Dermis microvascular lymphatic vessel endothelial cell (primary cell): ENCODE measurements around the gene SCFD2. TPM values are rescaled to one million over a fixed set of nuclear protein-coding genes. Genes with fewer than 3 reads are reported as not detected.
"Not testable (repeated sequence)": the region's sequence is repeated elsewhere in the genome, so short reads cannot be mapped to it uniquely, and the experiment has no call there.

ENCODE experiments used
- DNase-seq, 2 donors: peaks; one replicate each; pipeline versions ENCODE4 v3.0.0 to v3.0.0-alpha.2; 2010; ENCODE audit warnings: low read depth in 2 of 2
- total RNA-seq: library from RNA; depleted of rRNA; stranded (reverse); fragments of >200 nt; gene quantifications from 2 replicates; pipeline ENCODE4 v1.2.1, GENCODE V29; 2014

SCFD2 gene
- total RNA-seq, 1 donor from 2014 or later: 11.3 TPM

DNA sequence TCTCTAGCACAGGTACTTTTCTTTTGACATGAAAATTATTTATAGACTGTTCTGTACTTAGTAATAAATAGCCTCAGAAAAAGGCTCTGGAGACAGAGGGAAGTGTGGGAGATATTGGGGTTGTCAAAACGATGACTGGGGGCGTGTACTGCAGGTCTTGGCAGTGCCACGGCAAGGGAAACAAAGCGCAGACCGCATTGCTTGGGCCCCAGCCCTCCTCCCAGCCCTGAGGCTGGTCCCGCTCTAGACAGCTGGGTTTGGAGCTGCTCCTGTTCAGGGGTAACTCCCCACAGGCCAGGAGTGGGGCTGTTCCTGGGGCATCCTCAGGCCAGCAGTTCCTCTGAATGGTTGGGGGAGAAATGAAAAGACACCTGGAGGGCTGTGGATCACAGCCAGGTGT lies 372.1 kb downstream of the SCFD2 start:
- DNase-seq: no peak

DNA sequence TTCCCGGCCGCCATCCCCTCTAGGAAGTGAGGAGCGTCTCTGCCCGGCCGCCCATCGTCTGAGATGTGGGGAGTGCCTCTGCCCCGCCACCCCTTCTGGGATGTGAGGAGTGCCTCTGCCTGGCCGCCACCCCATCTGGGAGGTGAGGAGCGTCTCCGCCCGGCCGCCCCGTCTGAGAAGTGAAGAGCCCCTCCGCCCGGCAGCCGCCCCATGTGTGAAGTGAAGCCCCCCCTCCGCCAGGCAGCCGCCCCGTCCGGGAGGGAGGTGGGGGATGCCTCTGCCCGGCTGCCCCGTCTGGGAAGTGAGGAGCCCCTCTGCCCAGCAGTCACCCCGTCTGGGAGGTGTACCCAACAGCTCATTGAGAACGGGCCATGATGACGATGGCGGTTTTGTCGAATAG lies 373.3 kb downstream of the SCFD2 start:
- not testable (repeated sequence) for DNase-seq

DNA sequence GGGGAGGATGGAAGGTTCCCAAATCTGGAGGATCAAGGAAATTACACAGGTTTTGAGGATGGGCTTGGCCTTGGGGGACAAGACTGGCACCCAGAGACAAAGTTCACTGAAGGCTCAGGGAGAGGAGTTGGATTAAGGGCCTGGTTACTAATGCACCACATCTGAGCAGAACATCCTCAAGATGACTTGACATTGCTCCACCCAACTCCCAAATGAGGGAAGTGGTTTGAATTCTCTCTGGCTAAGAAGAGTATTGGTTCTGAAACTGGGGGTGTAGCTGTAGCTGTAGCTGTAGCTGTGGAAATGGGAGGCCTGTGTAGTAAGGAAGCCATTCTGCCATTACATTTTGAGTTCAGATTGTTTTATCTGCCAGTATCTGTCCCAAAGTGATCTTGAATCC lies 374.4 kb downstream of the SCFD2 start:
- no peak for DNase-seq

DNA sequence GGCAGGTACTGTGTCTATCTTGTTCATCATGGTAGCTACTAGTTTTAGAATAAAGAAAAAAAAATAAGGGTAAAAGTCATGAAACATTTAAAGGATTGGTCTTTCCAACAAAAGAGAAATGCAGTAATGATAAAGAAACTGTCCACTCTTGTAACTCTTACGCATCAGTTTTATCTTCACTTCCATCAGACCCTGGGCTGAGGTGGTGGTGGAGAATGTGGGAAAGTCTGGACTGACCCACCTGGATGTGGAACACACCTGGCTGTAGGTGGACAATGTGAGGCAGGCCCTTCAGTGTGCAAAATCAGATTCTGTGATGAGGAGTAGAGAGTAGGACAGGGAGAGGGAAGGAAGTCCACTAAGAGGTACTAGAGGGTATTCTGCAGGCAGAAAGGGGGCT lies 375.2 kb downstream of the SCFD2 start:
- DNase-seq: no peak

DNA sequence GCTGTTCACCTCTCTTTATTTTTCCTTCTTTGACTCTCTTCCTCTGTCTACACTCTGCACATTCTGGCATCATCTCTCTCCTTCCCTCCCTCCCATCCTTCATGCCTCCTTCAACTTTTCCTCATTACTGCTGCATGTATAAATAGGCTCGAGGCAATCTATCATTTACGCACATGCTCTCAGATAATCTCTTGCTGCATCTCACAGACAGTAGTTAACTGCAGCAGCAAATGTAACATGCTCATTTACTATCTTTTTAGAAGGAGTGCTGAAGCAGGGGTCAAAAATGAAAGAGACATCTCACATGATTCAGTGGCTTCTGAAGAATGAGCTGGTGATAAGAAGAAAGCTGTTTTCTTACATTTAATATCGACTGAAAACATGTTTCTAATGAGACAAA lies 376.0 kb downstream of the SCFD2 start:
- DNase-seq: no peak

DNA sequence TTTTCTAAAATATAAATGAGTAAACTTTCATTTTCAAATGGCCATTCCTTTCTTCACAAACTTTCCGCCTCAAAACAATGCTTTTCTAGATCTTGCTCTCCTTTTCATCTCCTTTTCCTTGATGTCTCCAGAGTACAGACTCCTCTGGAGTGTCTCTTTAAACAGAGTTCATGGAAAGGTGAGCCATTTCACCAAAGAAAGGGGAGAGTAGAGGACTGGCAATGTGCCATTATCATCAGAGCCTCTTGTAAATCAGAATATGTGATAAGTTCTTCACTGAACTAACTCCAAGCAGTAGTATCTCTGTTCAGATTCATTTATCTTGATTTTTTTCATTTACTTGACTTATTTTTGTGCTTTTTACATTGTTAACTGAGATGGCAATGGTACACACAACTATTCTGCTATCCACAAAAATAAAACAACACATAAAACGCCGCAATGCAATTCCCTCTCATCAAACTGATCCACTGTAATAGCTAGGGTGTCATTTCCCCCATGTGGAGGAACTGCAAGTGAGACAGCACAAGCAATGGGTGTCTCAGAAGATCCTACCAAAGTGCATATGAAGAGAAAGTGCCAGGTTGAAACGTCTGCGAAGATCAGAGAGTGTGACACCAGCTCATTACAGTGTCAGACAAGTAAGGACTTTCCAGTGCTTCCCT lies 378.3 kb downstream of the SCFD2 start:
- no peak for DNase-seq

DNA sequence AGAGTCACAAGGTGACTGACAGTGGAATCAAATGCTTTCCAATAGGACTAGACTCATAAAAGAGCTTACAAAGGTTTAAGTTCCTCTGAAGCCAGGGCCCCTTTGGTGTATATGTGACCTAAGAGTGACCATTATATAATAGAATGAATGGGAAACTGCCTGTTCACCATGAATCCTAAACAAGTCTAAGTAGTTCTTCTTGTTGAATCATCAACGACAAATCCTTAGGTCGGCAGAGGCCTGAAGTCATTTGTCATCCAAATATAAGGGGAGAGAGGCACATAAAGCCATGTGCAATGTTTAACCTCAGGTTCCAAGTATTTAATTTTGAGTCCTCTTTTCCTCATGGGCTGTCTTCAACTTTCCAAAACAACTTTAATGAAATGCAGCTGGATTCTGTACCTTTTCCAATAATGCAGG lies 381.4 kb downstream of the SCFD2 start:
- no peak for DNase-seq

DNA sequence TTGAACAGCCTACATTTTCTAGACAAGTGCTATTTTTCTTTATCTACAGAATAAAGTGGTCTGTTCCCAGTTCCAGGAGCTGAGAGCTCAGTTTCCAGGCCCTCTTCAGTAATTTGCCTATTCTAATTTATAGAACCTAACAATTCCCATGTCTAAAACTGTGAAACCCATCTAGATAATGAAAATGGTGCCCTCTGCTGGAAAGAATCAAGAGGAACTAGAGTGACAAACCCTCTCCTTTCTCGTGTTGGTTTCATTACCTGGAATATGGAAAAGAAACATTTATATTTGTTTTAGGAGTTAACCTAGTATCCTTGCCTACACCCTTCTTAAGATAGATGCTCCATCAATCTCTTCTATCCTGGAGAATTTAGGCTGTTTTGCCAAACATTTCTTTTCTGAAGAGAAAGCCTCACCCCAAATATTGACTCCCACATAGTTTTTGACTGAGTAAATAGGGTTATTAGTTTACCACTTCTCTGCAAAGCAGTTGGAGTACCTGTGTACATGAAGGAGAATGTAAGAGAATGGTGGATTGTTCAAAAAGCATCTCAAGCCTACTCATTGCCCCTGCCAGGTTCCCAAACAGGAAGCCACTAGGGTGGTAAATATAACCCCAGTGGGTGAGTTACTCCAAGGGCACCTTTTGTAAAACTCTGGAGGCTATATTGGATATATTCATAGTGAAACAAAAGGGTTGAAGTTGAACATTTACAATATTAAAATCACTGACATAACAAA lies 382.1 kb downstream of the SCFD2 start:
- peak; percentile 56 to 71 for DNase-seq

DNA sequence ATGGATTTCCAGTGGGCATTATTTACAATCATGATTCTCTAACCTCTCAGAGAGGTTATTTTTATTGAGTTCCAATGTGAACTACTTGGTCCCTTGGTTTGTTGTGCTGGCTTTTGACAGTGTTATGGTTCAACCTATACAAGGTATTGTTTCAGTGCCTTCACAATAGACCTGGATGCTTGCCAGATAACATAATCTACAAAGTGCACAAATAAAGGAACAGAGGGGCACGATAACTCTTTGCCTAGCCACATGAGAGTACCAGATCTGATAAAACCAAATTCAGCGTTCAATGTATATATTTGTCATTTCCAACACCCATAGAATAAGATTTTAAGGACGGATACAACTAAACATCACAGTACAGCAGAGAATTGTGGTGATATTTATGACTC lies 382.9 kb downstream of the SCFD2 start:
- DNase-seq: no peak

DNA sequence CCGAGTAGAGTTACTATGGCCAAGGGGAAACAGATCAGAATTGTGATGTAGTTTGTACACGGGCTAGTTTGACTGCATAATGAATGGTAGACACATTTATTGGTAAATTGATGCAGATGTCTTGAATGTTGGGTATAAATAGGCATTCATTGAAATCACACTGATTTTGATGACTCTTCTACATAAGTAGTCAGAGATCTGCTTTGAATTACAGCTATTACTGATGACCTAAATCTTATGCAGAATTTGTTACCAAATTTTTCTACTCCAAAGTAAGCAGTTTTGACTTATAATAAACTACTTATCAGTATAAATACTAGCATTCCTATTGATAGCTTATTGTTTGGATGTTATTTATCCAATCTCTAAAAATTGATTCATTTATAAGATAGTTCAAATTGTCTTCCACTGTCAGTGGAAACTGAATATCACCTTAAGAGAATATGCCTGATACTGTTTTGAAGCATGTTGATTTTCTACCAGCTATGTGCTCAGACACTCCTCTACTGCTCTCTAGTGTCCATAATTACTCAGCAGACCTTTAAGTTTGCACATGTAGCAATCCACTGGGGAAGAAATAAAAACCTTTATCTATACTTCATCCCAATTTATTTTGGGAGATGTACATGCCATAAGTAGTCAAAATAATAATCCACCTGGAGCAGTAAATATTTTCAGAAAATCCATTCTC lies 383.5 kb downstream of the SCFD2 start:
- peak; percentile 45 to 67 for DNase-seq

DNA sequence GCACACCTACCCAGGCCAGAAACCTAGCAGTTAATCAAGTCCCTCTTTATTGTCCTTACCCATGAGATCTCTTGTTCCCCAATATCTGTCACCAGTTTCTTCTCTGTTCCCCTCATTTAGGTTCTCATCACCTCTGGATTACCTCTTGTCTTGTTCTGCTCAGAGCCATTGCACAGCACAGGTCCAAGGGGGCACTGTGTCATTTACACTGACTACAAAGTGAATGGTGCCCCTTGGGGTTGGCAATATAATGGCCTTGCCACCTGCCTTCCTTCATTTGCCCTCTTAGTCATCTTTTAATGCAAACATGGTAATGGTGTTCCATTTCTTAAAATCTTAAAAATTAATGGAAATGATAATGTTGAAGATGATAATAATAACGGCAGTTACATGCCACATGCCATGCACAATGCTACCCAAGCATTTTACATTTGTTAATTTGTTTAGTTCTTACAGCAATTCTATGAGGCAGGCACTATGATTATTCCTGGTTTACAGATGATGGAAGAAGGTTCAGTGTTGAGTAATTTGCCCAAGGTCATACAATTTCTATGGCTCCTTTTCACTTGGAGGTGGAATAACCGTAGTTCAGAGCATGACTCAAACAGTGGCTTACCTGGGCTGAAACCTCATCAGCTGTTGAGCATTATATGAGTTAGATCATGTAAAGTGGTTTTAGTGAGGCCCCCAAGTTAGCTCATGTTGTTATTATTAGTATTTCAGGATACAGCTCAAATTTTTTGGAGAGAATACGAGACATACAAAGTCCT lies 385.9 kb downstream of the SCFD2 start:
- DNase-seq: no peak

DNA sequence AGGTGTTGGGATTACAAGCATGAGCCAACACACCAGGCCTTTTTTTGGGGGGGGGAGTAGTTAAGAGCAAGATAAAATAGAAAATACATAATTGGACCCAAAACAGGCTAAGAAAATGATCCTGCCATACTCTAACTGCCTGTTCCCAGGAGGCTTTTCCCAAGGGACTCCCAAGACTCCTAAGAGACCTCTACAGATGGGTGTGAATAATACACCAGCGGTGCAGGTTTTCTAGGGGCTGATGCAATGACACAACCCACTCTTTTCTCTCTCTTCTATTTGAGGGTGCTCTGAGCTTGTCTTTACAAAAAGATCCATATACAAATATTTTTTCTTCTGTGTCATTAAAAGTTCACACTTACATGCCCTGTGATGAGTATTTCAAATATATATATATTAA lies 386.8 kb downstream of the SCFD2 start:
- no peak for DNase-seq

DNA sequence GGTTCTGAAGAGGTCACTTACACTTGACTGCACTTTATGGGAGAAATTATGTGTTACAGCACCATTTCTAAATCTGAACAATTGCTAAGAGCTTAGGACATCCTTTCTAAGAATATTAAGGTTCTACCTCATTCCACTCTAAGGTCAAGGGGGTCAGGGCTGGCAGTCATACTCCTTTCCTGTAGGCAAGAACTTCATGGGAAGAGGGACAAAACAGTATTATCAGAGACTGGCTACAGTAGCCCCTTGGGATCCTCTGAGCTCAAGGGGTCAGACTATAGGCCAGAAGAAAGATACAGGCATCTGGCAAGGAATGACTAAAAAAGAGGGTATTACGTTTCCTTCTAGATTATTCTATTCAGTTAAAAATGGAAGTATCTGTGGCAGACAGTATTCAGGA lies 388.6 kb downstream of the SCFD2 start:
- DNase-seq: no peak

DNA sequence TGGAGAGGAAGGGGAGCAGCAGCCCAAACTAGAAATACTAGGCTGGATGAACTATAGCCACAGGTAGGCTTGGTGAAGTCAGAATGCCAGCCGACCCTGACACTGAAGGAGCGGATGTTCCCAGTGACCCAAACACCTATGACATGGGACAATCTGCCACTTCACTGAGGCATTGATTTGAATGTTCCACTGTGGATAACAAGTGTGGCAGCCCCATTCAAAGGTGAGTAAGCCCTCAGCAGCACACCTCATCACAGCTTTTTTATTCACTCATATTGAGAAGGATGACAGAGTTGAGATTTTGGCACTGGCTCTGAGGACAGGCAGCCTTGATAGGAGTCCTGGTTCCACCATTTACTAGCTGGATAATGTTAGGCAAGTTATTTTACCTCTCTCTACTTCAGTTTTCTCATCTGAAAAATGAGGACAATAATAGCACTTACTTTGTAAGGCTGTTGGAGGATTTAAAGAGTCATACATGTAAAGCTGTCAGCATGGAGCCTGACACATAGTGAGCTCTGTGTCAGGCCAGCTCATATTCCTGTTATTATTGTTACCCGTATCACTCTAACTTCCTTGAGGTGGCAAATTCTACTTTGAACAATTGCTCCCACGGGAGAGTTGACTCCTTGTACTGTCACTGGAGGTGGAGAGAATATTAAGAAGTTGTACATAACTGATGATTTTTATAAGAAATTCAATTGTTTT lies 389.2 kb downstream of the SCFD2 start:
- DNase-seq: peak in 1 of 2 donors; percentile 15

DNA sequence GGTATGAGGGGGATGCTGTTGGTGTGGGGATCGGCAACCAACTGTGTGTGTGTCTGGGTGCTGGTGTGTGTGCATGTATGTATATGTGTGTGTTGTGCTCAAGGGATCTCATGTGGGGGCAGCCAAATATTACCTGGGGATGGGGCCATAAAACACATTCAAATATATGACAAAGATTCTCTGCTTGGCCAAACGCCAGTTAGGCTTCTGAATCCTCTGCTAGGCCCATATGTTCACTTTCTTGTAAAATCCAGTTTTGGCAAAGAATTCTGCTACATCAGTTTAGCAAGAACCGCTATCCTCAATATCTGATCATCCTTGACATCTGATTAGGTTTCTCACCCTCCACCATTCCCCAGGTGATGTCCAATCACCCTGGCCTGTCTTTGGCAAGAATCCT lies 397.2 kb downstream of the SCFD2 start:
- no peak for DNase-seq

DNA sequence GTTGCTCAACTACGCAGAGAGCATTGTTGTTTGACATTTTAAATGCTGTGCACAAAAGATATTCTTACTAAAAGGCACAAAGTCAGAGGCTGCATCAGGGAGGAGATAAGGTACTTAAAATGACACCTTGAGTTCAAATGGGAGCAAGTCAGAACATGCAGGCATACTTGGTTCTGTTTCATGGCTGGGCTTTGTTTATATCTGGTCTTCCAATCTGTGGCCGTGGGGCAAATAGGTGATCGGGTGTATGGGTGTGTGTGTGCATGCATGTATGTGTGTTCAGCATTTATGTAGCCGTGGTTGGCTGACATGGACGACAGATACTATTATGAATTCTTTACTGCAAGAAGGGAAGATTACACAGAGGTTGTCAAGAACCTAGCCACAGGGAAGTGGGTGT lies 397.6 kb downstream of the SCFD2 start:
- no peak for DNase-seq

DNA sequence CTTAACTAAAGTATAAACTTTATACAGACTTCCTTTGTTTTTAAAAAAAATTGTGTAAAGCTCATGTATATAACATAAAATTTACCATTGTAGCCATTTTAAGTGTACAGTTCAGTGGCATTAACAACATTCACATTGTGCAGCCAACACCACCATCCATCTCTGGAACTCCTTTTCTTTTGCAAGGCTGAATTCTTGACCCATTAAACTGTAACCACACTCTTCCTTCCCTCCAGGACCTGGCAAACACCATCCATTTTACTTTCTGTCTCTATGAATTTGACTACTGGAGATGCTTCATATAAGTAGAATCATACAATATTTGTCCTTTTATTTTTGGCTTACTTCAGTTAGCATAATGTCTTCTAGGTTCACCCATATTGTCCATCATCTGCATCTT lies 399.1 kb downstream of the SCFD2 start:
- no peak for DNase-seq

DNA sequence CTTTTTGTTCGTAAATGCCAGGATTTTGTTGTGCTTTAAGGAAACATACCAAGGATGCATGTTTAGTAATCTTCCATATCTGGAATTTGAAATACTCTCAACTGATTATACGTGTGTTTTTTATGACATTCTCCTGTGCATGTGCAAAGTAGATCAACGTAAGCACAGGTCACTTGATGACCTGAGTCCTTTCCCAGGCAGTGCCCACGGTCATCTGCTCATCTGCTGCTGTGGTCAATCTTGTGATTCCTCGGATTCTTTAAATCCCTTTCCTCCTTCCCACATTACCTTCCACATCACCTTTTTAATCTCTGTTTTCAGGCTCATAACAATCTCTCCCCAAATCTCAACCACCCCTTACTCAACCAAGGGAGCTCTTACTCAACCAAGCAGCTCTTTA lies 399.7 kb downstream of the SCFD2 start:
- DNase-seq: no peak

DNA sequence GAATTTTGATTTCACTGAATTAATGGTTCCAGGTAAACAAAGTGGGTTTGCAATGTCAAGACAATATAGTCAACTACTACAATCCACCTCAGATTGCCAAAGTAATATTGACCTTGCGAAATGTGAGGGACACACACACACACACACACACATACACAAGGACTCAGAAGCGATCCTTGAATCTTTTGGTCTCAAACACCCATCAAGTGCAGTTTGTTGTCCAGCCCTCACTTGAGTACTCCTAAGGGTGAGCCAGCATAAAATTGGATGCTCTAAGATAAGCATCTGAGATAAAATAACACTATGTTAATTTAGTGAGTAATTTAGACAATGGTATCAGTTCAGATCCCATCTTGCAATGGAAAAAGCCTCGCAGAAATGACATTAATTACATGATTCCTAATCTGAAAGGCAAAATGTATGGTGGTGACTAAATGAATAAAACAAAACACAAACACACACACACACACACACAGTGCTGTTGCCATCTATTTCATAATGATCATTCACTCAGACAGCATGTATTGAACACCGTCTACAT lies 401.2 kb downstream of the SCFD2 start:
- no peak for DNase-seq

DNA sequence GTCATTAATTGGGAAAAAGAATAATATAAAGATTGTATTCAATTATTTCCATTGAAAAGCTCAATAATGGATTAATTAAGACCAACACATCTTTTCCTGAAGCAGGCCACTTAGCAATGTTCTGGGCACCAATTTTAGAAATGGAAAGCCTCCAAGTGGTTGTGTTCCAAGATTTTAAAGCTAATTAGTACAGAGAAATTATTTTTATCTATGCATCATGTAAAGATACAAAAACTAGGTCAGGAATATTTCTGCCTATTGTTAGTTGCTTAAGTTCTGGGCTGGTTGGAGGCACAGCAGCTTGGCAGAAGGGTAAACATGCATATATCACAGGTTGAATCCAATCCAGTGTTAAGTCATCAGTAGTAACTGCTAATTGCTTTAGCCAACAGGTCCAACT lies 401.9 kb downstream of the SCFD2 start:
- DNase-seq: no peak

DNA sequence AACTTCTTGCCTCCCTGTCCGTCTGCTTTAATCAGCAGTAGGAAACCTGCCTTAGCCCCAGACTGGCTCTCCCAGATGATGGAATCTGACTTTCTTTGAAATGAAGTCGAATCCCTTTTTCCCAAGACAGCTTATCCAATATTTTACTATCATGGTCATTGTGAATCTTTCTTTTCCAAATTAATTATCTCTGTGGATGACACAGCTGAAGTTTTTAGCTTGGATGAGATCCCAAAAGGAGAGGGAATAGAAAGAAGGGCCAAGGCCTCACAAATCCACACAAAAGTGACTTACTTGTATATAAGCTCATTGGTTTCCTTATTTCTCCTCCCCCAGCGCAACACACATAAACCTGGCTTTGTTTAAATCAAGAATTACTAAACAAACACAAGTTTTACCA lies 403.1 kb downstream of the SCFD2 start:
- no peak for DNase-seq
